Activated CD4-positive, alpha-beta T cell treated with anti-CD3 and anti-CD28 coated beads, Interleukin-2, amount 50 U/mL, for 4 hours (primary cell): ENCODE results near the gene PDZD8.
"Not testable (repeated sequence)": the region's sequence is repeated elsewhere in the genome, so short reads cannot be mapped to it uniquely, and the experiment has no call there.

ENCODE experiments used
- DNase-seq, 2 experiments: peaks; one replicate each; pipeline ENCODE4 v3.0.0-alpha.2; 2020

PDZD8 gene

GRCh38 chr10:117249493-117250093 lies 125.6 kb downstream of the PDZD8 start:
- no peak for DNase-seq

- DNase-seq, result no peak
These were observed 126.3 kb downstream of the PDZD8 start for GRCh38 chr10:117248750-117249465.

GRCh38 chr10:117246997-117247671 lies 128.1 kb downstream of the PDZD8 start:
- DNase-seq, result no peak

- DNase-seq, result no peak
These were observed 132.8 kb downstream of the PDZD8 start for GRCh38 chr10:117242463-117242832.

GRCh38 chr10:117241541-117242462 lies 133.4 kb downstream of the PDZD8 start:
- DNase-seq, result no peak

GRCh38 chr10:117240621-117241529 lies 134.4 kb downstream of the PDZD8 start, which contains the start of gene SLC18A2:
Gene SLC18A2, plus strand, starts transcription at chr10:117241114. Its CDS starts 580 bp downstream, at chr10:117241694.
- no peak for DNase-seq

- no peak for DNase-seq
These were observed 135.3 kb downstream of the PDZD8 start for GRCh38 chr10:117239721-117240620.

GRCh38 chr10:117239051-117239450 lies 136.2 kb downstream of the PDZD8 start:
- DNase-seq, result no peak

GRCh38 chr10:117237401-117237991 lies 137.7 kb downstream of the PDZD8 start:
- no peak for DNase-seq

- DNase-seq, result not testable (repeated sequence)
These were observed 145.1 kb downstream of the PDZD8 start for GRCh38 chr10:117230107-117230506.

- DNase-seq, result no peak
These were observed 147.0 kb downstream of the PDZD8 start for GRCh38 chr10:117228210-117228609.
